CD4-positive, alpha-beta T cell (primary cell): ENCODE measurements around the gene SLC36A2. TPM values are rescaled to one million over a fixed set of nuclear protein-coding genes. Genes with fewer than 3 reads are reported as not detected.

Source experiments
- ATAC-seq: fragments of 200-7000 bp; cut with Tn5 transposase; one replicate; pipeline ENCODE4 v1.10.0; 2022; ENCODE audit warnings: mild to moderate bottlenecking; ENCODE audit not compliant: poor library complexity
- CTCF ChIA-PET: fragments of 350-600 bp; sonication (Branson Sonifier 250); formaldehyde crosslinking; loops from one replicate; lab custom pipeline; 2021; ENCODE audit warnings: antibody characterized with exemption, inconsistent platforms; lab: Charles Lee
- POLR2A ChIA-PET: fragments of 350-600 bp; sonication (Branson Sonifier 250); formaldehyde crosslinking; loops from one replicate; lab custom pipeline; 2021; ENCODE audit warnings: antibody characterized with exemption, inconsistent platforms; lab: Charles Lee
- DNase-seq, 14 experiments: peaks; one replicate each; pipeline ENCODE4 v3.0.0-alpha.2; 2013 to 2020; ENCODE audit warnings: mixed read lengths in 2 of 14
- H3K27ac ChIP-seq, 2 donors: one replicate each; pipeline versions ENCODE4 v1.5.1 to v1.7.0; 2013; ENCODE audit warnings: low read length in 2 of 2, low read depth in 1 of 2, mild to moderate bottlenecking in 1 of 2
- H3K27me3 ChIP-seq, 2 experiments: 1 replicate in 1 of 2; 2 replicates in 1 of 2; pipeline versions ENCODE4 v1.6.1 to v1.7.0; 2013; ENCODE audit warnings: low read length in 2 of 2, control low read depth in 1 of 2, mild to moderate bottlenecking in 1 of 2, moderate library complexity in 1 of 2; ENCODE audit not compliant: insufficient read depth in 2 of 2, control insufficient read depth in 1 of 2
- H3K36me3 ChIP-seq: one replicate; pipeline ENCODE4 v1.6.1; 2013; ENCODE audit warnings: low read length, control low read depth; ENCODE audit not compliant: insufficient read depth
- H3K4me1 ChIP-seq: one replicate; pipeline ENCODE4 v1.6.1; 2013; ENCODE audit warnings: low read length, control low read depth; ENCODE audit not compliant: insufficient read depth
- H3K4me3 ChIP-seq: one replicate; pipeline ENCODE4 v1.5.1; 2013; ENCODE audit warnings: mild to moderate bottlenecking, low read length, moderate library complexity
- H3K9me3 ChIP-seq, 2 experiments: 1 replicate in 1 of 2; 2 replicates in 1 of 2; pipeline versions ENCODE4 v1.6.1 to v1.7.0; 2013; ENCODE audit warnings: low read length in 2 of 2, mild to moderate bottlenecking in 2 of 2, control low read depth in 1 of 2, moderate library complexity in 1 of 2; ENCODE audit not compliant: control insufficient read depth in 1 of 2, insufficient read depth in 1 of 2
- H3K27ac Mint-ChIP-seq: one replicate; pipeline ENCODE4 v1.8.0; 2020; ENCODE audit warnings: mixed read lengths
- H3K27me3 Mint-ChIP-seq: one replicate; pipeline ENCODE4 v1.8.0; 2021; ENCODE audit warnings: mixed read lengths
- H3K36me3 Mint-ChIP-seq: one replicate; pipeline ENCODE4 v1.8.0; 2021; ENCODE audit warnings: low read depth, mixed read lengths
- H3K4me1 Mint-ChIP-seq: one replicate; pipeline ENCODE4 v1.8.0; 2021; ENCODE audit warnings: low read depth, mixed read lengths
- H3K4me3 Mint-ChIP-seq: one replicate; pipeline ENCODE4 v1.8.0; 2020; ENCODE audit warnings: mild to moderate bottlenecking, mixed read lengths
- H3K9me3 Mint-ChIP-seq: one replicate; pipeline ENCODE4 v1.8.0; 2020; ENCODE audit warnings: mixed read lengths
- CTCF ChIP-seq: fragments of 200-600 bp; IDR thresholded peaks from one replicate; pipeline ENCODE4 v1.8.0; 2022; ENCODE audit warnings: antibody characterized with exemption, mild to moderate bottlenecking
- intact Hi-C, 2 experiments: fragments of 100-400 bp; cut with DNase I in 1 of 2; cut with micrococcal nuclease in 1 of 2; formaldehyde crosslinking; loops; one replicate each; pipeline versions ENCODE4 v1.15.1 to v1.9.0; 2023 to 2025; cut with DNase I, micrococcal nuclease
- total RNA-seq, 174 experiments: library from RNA in 2 of 174; stranded (reverse) in 2 of 174; gene quantifications; one replicate each; pipeline ENCODE4 v1.2.3 and lab custom pipeline; 2021 to 2026

SLC36A2 gene
- total RNA-seq, 2 experiments from 2014 or later: not detected

DNA sequence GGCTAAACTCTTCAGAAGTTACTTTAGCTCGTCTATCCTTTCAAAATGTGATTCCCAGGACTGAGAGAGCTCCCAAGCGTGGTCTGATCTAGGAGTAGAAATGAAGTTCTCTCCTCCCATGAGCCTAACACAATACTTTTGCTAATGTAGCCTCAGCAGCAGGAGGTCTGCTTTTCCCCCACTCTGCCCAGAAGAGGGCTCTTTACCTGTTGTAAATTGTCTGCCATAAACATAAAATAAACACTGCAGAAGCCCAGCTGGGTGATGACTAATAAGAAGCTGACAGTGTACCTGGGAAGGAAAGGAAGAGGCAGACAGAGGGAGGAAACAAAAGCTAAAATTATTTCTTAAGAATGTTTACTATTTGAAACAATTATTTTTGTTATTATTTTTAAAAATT is 59.2 kb downstream of the SLC36A2 start:
- H3K27me3 Mint-ChIP-seq: no peaks in the 10 kb centered on the region
- ATAC-seq (no peak), DNase-seq (peak in 1 of 14 experiments; percentile 6)
- Histone ChIP-seq H3K27me3 (no peaks in the 10 kb centered on the region), H3K4me1 (no peaks in the 10 kb centered on the region), H3K9me3 (no peaks in the 10 kb centered on the region), H3K27ac (no peak overlapping the region), H3K4me3 (no peak overlapping the region), H3K36me3 (no peaks in the 10 kb centered on the region)
- H3K9me3 Mint-ChIP-seq: no peaks in the 10 kb centered on the region
- no peak overlapping the region for H3K27ac Mint-ChIP-seq
- ChIA-PET POLR2A (no interaction called here), CTCF (no interaction called here)
- no peak for TF ChIP-seq CTCF
- no peak overlapping the region for H3K4me3 Mint-ChIP-seq
- H3K4me1 Mint-ChIP-seq: no peaks in the 10 kb centered on the region
- H3K36me3 Mint-ChIP-seq: no peaks in the 10 kb centered on the region
- intact Hi-C loops: no loop called here

DNA sequence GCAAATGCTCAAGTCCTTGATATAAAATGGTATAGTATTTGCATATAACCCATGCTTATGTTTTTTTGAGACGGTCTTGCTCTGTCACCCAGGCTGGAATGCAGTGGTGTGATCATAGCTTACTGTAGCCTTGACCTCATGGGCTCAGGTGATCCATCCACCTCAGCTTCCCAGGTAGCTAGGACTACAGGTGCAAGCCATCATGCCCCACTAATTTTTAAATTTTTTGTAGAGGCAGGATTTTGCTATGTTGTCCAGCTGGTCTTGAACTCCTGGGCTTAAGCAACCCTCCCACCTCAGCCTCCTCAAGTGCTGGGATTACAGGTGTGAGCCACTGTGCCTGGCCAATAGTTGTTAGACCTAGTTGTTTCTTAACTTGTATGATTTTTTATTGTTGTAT is 61.1 kb downstream of the SLC36A2 start:
- ChIA-PET CTCF (no interaction called here), POLR2A (no interaction called here)
- DNase-seq: no peak
- ATAC-seq: no peak
- Histone ChIP-seq H3K4me1 (no peaks in the 10 kb centered on the region), H3K27ac (no peak overlapping the region), H3K36me3 (no peaks in the 10 kb centered on the region), H3K27me3 (no peaks in the 10 kb centered on the region), H3K4me3 (no peak overlapping the region), H3K9me3 (no peaks in the 10 kb centered on the region)
- no peaks in the 10 kb centered on the region for H3K36me3 Mint-ChIP-seq
- H3K4me3 Mint-ChIP-seq: no peak overlapping the region
- H3K9me3 Mint-ChIP-seq: no peaks in the 10 kb centered on the region
- H3K4me1 Mint-ChIP-seq: no peaks in the 10 kb centered on the region
- no peak overlapping the region for H3K27ac Mint-ChIP-seq
- H3K27me3 Mint-ChIP-seq: no peaks in the 10 kb centered on the region
- TF ChIP-seq CTCF: no peak
- intact Hi-C loops: no loop called here

DNA sequence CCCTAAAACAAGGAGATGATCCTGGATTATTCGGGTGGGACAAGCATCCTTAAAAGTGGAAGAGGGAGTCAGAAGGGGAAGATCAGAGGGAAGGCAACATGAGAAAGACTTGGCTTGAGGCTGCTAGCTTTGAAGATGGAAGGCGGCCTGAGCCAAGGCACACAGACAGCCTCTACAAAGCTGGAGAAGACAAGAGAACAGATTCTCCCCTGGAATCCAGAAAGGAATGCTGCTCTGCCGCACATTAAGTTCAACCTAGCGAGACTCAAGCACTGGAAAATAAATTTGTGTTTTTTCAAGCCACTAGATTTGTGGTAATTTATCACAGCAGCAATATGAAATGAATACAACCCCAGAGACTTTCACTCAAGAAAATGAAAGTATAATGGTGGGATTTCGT is 61.7 kb downstream of the SLC36A2 start:
- Mint-ChIP-seq H3K4me1 (no peaks in the 10 kb centered on the region), H3K27ac (no peak overlapping the region), H3K4me3 (no peak overlapping the region), H3K9me3 (no peaks in the 10 kb centered on the region), H3K27me3 (no peaks in the 10 kb centered on the region), H3K36me3 (no peaks in the 10 kb centered on the region)
- no peak for TF ChIP-seq CTCF
- H3K4me1 ChIP-seq: no peaks in the 10 kb centered on the region
- no peaks in the 10 kb centered on the region for H3K27me3 ChIP-seq
- no peak overlapping the region for H3K27ac ChIP-seq
- ChIA-PET POLR2A (no interaction called here), CTCF (no interaction called here)
- no peak for ATAC-seq
- H3K9me3 ChIP-seq: no peaks in the 10 kb centered on the region
- H3K4me3 ChIP-seq: no peak overlapping the region
- DNase-seq: no peak
- H3K36me3 ChIP-seq: no peaks in the 10 kb centered on the region
- intact Hi-C loops: no loop called here
